GM12875 (cell line): ENCODE measurements around the gene ZNF407.

ENCODE experiments used
- H3K4me3 ChIP-seq: one replicate; pipeline ENCODE4 v1.5.1; 2011; ENCODE audit warnings: low read depth, low read length, control low read depth
- CTCF ChIP-seq: IDR thresholded peaks from 2 replicates; pipeline ENCODE4 v1.5.1; 2011; ENCODE audit warnings: low read depth, mild to moderate bottlenecking, control low read depth, inconsistent platforms, low read length, moderate library complexity, borderline replicate concordance; ENCODE audit not compliant: insufficient read depth

Gene ZNF407

GRCh38 chr18:74947875-74948274, 350.2 kb downstream of the ZNF407 start:
- TF ChIP-seq CTCF = no peak

GRCh38 chr18:74949611-74950010, 351.9 kb downstream of the ZNF407 start:
- H3K4me3 ChIP-seq = no peak overlapping the region
- no peak for TF ChIP-seq CTCF

More at GRCh38 chr18:74947875-74948274, 350.2 kb downstream of the ZNF407 start:
- H3K4me3 ChIP-seq = no peak overlapping the region

GRCh38 chr18:74950479-74950878, 352.8 kb downstream of the ZNF407 start:
- no peak overlapping the region for H3K4me3 ChIP-seq
- no peak for TF ChIP-seq CTCF

- TF ChIP-seq CTCF = no peak
- no peak overlapping the region for H3K4me3 ChIP-seq
These were observed 353.6 kb downstream of the ZNF407 start for GRCh38 chr18:74951165-74951760.

- no peak for TF ChIP-seq CTCF
- no peak overlapping the region for H3K4me3 ChIP-seq
These were observed 360.0 kb downstream of the ZNF407 start for GRCh38 chr18:74957588-74958224.

- H3K4me3 ChIP-seq = no peak overlapping the region
- TF ChIP-seq CTCF = no peak
These were observed 361.5 kb downstream of the ZNF407 start for GRCh38 chr18:74959216-74959615.

GRCh38 chr18:74961596-74961995, 363.9 kb downstream of the ZNF407 start:
- TF ChIP-seq CTCF = no peak
- no peak overlapping the region for H3K4me3 ChIP-seq
